Stimulated activated naive CD8-positive, alpha-beta T cell treated with anti-CD3 and anti-CD28 coated beads, Interleukin-15, Interleukin-2, amounts not matched to agents 100 ng/mL and 50 ng/mL, for 24 hours (primary cell): ENCODE data around the gene MECP2.

Experiments used
- H3K27ac Mint-ChIP-seq: one replicate; pipeline ENCODE4 v1.8.0; 2021; ENCODE audit warnings: mild to moderate bottlenecking, mixed read lengths
- H3K27me3 Mint-ChIP-seq: one replicate; pipeline ENCODE4 v1.8.0; 2021; ENCODE audit warnings: mixed read lengths
- H3K36me3 Mint-ChIP-seq: one replicate; pipeline ENCODE4 v1.8.0; 2021; ENCODE audit warnings: low read depth, mixed read lengths
- H3K4me1 Mint-ChIP-seq: one replicate; pipeline ENCODE4 v1.8.0; 2021; ENCODE audit warnings: low read depth, mixed read lengths
- H3K4me3 Mint-ChIP-seq: one replicate; pipeline ENCODE4 v1.8.0; 2021; ENCODE audit warnings: mild to moderate bottlenecking, mixed read lengths
- H3K9me3 Mint-ChIP-seq: one replicate; pipeline ENCODE4 v1.8.0; 2021; ENCODE audit warnings: mixed read lengths

The MECP2 gene

DNA sequence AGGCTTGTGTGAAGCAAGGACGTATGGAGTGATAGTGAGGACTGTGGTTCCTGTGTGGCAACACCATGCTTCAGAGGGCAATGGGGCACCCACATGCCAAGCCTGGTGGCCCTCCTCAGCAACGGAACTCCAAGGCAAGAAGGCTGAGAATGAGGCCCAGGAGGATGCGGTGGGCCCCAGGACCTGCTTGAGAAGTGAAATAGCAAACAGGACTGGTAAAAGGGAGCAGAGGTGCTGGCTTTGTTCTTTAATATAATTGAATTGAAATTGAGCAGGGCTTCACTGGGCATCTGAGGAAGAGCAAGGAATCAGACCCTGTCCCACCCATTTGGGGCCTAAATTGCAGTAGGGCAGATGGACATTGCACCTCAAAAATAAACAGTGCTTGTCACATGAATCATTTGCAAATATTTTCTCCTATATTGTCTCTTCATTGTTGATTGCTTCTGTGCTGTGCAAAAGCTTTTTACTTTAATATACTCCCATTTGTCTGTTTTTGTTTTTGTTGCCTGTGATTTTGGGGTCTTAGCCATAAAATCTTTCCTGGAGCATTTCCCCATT is 122.7 kb downstream of the MECP2 start:
- Mint-ChIP-seq H3K4me1 (peaks cover 25% of the 10 kb centered on the region), H3K27me3 (no peaks in the 10 kb centered on the region), H3K36me3 (peaks cover under 1% of the 10 kb centered on the region), H3K27ac (peak overlapping the region; percentile 94), H3K4me3 (peak overlapping the region; percentile 17), H3K9me3 (no peaks in the 10 kb centered on the region)

DNA sequence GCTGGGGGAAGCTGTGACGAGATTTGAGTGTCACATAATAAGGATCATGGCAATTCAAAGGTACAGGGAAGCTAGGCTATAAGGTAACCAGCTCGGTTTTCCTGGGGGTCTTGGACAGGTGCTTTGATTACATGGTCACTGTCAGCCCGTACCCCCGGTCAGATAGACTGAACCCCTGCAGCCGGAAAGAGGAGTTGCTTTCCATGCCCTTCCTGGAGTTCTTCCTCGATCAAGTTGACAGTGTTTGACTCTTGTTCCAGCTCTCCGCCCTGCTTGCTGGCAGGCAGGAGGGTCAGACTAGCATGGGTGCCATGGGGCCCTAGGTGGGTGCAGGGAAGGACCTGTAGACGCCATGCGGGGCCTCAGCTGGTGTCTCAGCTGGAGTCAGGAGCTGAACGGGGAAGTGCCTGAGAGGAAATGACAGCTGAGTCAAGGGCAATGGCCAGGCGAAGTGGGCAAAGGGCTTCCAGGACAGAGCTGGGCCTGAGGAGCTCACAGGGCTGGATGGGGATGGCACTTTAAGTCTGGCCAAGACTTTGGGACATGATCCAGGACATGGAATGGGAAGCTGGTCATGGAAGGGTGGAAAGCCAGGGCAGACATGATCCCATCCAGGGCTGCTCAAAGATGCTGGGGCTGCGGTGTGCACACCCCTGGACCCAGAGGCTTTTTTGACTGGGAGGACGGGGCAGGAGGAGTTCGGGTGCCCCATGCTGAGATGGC is 123.4 kb downstream of the MECP2 start:
- no peaks in the 10 kb centered on the region for H3K9me3 Mint-ChIP-seq
- peak overlapping the region; percentile 94 for H3K27ac Mint-ChIP-seq
- H3K4me3 Mint-ChIP-seq: peak overlapping the region; percentile 90
- H3K36me3 Mint-ChIP-seq: peaks cover 5% of the 10 kb centered on the region
- H3K4me1 Mint-ChIP-seq: peaks cover 25% of the 10 kb centered on the region
- H3K27me3 Mint-ChIP-seq: no peaks in the 10 kb centered on the region

DNA sequence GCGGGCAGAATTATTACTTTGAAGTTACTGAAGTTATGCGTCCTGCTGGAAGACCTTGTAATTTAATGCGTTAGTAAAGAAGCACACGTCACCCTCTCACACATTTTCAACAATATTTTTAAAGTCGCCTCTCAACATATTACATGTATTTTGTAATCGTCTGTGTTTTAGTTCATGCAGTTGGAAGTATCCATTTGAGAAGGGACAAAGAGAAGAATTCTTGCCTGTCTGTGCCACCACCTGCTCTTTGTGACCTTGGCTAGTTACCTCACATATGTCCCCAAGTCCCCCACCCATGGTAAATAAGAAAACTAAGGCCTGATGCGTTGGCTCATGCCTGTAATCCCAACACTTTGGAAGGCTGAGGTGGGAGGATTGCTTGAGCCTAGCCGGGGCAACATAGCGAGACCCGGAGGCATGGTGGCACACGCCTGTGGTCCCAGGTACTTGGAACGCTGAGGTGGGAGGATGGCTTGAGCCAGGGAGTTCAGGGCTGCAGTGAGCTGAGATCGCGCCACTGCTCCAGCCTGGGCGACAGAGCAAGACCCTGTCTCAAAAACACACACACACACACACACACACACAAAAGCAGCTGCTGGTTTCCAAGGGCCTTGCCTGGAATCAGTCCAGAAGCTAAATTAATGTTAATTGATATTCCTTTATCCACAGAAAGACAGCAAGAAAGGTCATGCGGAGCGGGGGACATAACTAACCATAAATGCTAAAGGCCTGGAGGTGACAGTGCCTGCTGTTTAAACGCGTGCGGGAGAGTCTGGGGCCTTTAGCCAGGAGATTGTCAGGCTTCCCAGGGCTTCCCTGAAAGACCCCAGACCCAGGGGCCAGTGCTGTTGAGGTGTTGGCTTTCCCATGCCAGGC is 124.2 kb downstream of the MECP2 start:
- Mint-ChIP-seq H3K36me3 (peaks cover 6% of the 10 kb centered on the region), H3K4me1 (peaks cover 25% of the 10 kb centered on the region), H3K4me3 (peak overlapping the region; percentile 90), H3K27me3 (no peaks in the 10 kb centered on the region), H3K9me3 (no peaks in the 10 kb centered on the region), H3K27ac (peak overlapping the region; percentile 94)

DNA sequence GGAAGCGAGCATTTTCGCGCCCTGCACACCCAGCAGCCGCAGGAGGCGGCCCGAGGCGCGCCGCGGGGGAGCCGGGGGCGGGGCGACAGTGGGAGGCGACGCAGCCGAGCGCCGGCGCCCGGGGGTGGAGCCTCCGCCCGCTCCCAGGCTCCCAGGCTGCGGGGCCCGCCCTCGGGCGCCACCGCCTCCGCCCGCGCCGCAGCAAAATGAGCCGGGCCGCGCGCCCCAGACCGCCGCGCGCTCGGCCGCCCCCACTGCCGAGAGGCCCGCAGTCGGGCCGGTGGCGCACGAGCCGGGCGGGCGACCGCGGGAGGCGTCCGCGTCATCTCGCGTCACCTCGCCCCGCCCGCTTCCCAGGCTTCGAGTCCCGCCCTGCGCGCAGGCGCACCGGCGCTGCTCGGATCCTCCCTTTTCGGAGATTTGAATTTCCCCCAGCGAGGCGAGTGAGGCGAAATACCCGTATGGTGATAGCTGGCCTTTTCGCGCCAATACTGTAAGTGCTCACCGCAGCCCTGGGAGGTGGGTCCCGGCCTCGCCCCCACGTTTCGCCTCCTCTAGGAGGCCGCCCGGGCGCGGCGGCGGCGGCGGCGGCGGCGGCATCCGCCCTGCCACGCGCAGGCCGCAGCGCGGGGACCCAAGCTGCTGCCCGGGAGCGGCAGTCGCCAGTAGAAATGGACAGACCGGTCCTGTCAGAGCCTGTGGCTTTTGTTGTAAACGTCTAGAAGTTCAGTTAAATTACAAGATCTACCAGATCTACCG is 125.0 kb downstream of the MECP2 start, which contains the start of gene TMEM187:
Gene TMEM187 (plus strand): TSS at position 387 of the 759 bp plus-strand sequence. CDS start 9,309 bp downstream, outside the sequence.
- Mint-ChIP-seq H3K4me1 (peaks cover 33% of the 10 kb centered on the region), H3K4me3 (peak within 1 kb of the TSS; percentile 97), H3K27me3 (no peaks in the 10 kb centered on the region), H3K9me3 (no peaks in the 10 kb centered on the region), H3K36me3 (peaks cover 14% of the 10 kb centered on the region), H3K27ac (peak within 1 kb of the TSS; percentile 100)
